ENCODE measurements around the gene SNTG2.

SNTG2 gene

GRCh38 chr2:1301056-1301455 is 350.4 kb downstream of the SNTG2 start:
- no peak overlapping the region for H3K4me2 ChIP-seq (ENCODE audit: low read length)
- H3K36me3 ChIP-seq (ENCODE audit: control insufficient read depth, low read length): no peaks in the 10 kb centered on the region
- TF ChIP-seq EZH2phosphoT487 (IDR thresholded peaks at IDR 0.05; ENCODE audit: borderline replicate concordance, low read length): no peak
- no peak for TF ChIP-seq CTCF (IDR thresholded peaks at IDR 0.05; ENCODE audit: low read depth, low read length, poor library complexity, severe bottlenecking)
- peaks cover 3% of the 10 kb centered on the region; the same call in 1 of the 2 replicates for H3K9me3 ChIP-seq (ENCODE audit: control insufficient read depth, insufficient read depth, low read length)
- H3K4me3 ChIP-seq (ENCODE audit: low read length): no peak overlapping the region
- no peaks in the 10 kb centered on the region for H3F3A ChIP-seq (ENCODE audit: control insufficient read depth, insufficient read depth)
- H3K79me2 ChIP-seq (ENCODE audit: control insufficient read depth, low read length): no peaks in the 10 kb centered on the region
- H4K20me1 ChIP-seq (ENCODE audit: control insufficient read depth, insufficient read depth, low read depth, low read length): no peaks in the 10 kb centered on the region
- H3K27ac ChIP-seq (ENCODE audit: low read depth, low read length): no peak overlapping the region
- H3K4me1 ChIP-seq (ENCODE audit: control insufficient read depth, low read length): no peaks in the 10 kb centered on the region
- no peaks in the 10 kb centered on the region for H3K9me2 ChIP-seq (replicated peaks; ENCODE audit: control insufficient read depth, low read length)
- no peaks in the 10 kb centered on the region for H3K27me3 ChIP-seq (ENCODE audit: control insufficient read depth, low read length)

- no peaks in the 10 kb centered on the region for H3K36me3 ChIP-seq (ENCODE audit: control insufficient read depth, low read length)
- H3K4me1 ChIP-seq (ENCODE audit: control insufficient read depth, low read length): no peaks in the 10 kb centered on the region
- H3K9me2 ChIP-seq (replicated peaks; ENCODE audit: control insufficient read depth, low read length): no peaks in the 10 kb centered on the region
- no peaks in the 10 kb centered on the region for H3K79me2 ChIP-seq (ENCODE audit: control insufficient read depth, low read length)
- no peaks in the 10 kb centered on the region for H4K20me1 ChIP-seq (ENCODE audit: control insufficient read depth, insufficient read depth, low read depth, low read length)
- peaks cover 14% of the 10 kb centered on the region; the same call in 1 of the 2 replicates for H3K9me3 ChIP-seq (ENCODE audit: control insufficient read depth, insufficient read depth, low read length)
- TF ChIP-seq CTCF (IDR thresholded peaks at IDR 0.05; ENCODE audit: low read depth, low read length, poor library complexity, severe bottlenecking) (no peak), EZH2phosphoT487 (IDR thresholded peaks at IDR 0.05; ENCODE audit: borderline replicate concordance, low read length) (no peak)
- H3F3A ChIP-seq (ENCODE audit: control insufficient read depth, insufficient read depth): no peaks in the 10 kb centered on the region
- H3K27ac ChIP-seq (ENCODE audit: low read depth, low read length): no peak overlapping the region
- H3K4me2 ChIP-seq (ENCODE audit: low read length): no peak overlapping the region
- H3K27me3 ChIP-seq (ENCODE audit: control insufficient read depth, low read length): no peaks in the 10 kb centered on the region
- no peak overlapping the region for H3K4me3 ChIP-seq (ENCODE audit: low read length)
Measured at GRCh38 chr2:1305342-1306013, 354.8 kb downstream of the SNTG2 start.

- Histone ChIP-seq H3K4me3 (ENCODE audit: low read length) (no peak overlapping the region), H3K27ac (ENCODE audit: low read depth, low read length) (no peak overlapping the region)
Measured at GRCh38 chr2:1306014-1306686, 355.5 kb downstream of the SNTG2 start.

More at GRCh38 chr2:1306014-1306686, 355.5 kb downstream of the SNTG2 start:
- H3K9me2 ChIP-seq (replicated peaks; ENCODE audit: control insufficient read depth, low read length): no peaks in the 10 kb centered on the region
- H3F3A ChIP-seq (ENCODE audit: control insufficient read depth, insufficient read depth): no peaks in the 10 kb centered on the region
- H3K36me3 ChIP-seq (ENCODE audit: control insufficient read depth, low read length): no peaks in the 10 kb centered on the region
- no peak for TF ChIP-seq CTCF (IDR thresholded peaks at IDR 0.05; ENCODE audit: low read depth, low read length, poor library complexity, severe bottlenecking)
- TF ChIP-seq EZH2phosphoT487 (IDR thresholded peaks at IDR 0.05; ENCODE audit: borderline replicate concordance, low read length): no peak
- H3K27me3 ChIP-seq (ENCODE audit: control insufficient read depth, low read length): no peaks in the 10 kb centered on the region
- peaks cover 11% of the 10 kb centered on the region; the same call in 1 of the 2 replicates for H3K9me3 ChIP-seq (ENCODE audit: control insufficient read depth, insufficient read depth, low read length)
- H4K20me1 ChIP-seq (ENCODE audit: control insufficient read depth, insufficient read depth, low read depth, low read length): no peaks in the 10 kb centered on the region
- H3K4me2 ChIP-seq (ENCODE audit: low read length): no peak overlapping the region
- H3K4me1 ChIP-seq (ENCODE audit: control insufficient read depth, low read length): no peaks in the 10 kb centered on the region
- no peaks in the 10 kb centered on the region for H3K79me2 ChIP-seq (ENCODE audit: control insufficient read depth, low read length)

Data from DOHH2 (cell line).